Calu3 (cell line): ENCODE measurements around the gene TSPAN12. TPM values are rescaled to one million over a fixed set of nuclear protein-coding genes. Genes with fewer than 3 reads are reported as not detected.

Experiments
- BruUV-seq: library from RNA; stranded (reverse); fragments of 400-500 nt; replicated peaks from 2 replicates; lab custom pipeline; 2021; lab: Mats Ljungman, UMichigan
- CTCF ChIA-PET: fragments of 300-600 bp; sonication (Branson Sonifier 250); formaldehyde crosslinking; loops from one replicate; lab custom pipeline; 2022; ENCODE audit warnings: antibody characterized with exemption; lab: Charles Lee
- DNase-seq: peaks from one replicate; pipeline ENCODE4 v3.0.0; 2022
- H3K27ac Mint-ChIP-seq: one replicate; pipeline ENCODE4 v1.8.0; 2022; ENCODE audit warnings: mixed read lengths; ENCODE audit not compliant: unreplicated experiment
- H3K27me3 Mint-ChIP-seq: one replicate; pipeline ENCODE4 v1.8.0; 2022; ENCODE audit warnings: mixed read lengths; ENCODE audit not compliant: unreplicated experiment
- H3K36me3 Mint-ChIP-seq: one replicate; pipeline ENCODE4 v1.8.0; 2022; ENCODE audit warnings: mild to moderate bottlenecking, moderate library complexity, mixed read lengths; ENCODE audit not compliant: insufficient read depth, unreplicated experiment
- H3K4me1 Mint-ChIP-seq: one replicate; pipeline ENCODE4 v1.8.0; 2022; ENCODE audit warnings: mild to moderate bottlenecking, low read depth, mixed read lengths; ENCODE audit not compliant: unreplicated experiment
- H3K4me3 Mint-ChIP-seq: one replicate; pipeline ENCODE4 v1.8.0; 2022; ENCODE audit warnings: mild to moderate bottlenecking, low read depth, moderate library complexity, mixed read lengths; ENCODE audit not compliant: unreplicated experiment
- H3K9me3 Mint-ChIP-seq: one replicate; pipeline ENCODE4 v1.8.0; 2022; ENCODE audit warnings: low read depth, mixed read lengths; ENCODE audit not compliant: unreplicated experiment
- intact Hi-C: fragments of 100-400 bp; cut with micrococcal nuclease; formaldehyde crosslinking; loops from one replicate; pipeline ENCODE4 v1.10.0; 2022; ENCODE audit not compliant: unreplicated experiment
- total RNA-seq: library from RNA; stranded (reverse); gene quantifications from 2 replicates; pipeline ENCODE4 v1.2.3, GENCODE V29; 2022
- TF ChIP-seq, protein P1 (sequence below): fragments of 200-600 bp; IDR thresholded peaks from one replicate; pipeline ENCODE4 v1.8.0; 2022; ENCODE audit warnings: antibody characterized with exemption; ENCODE audit not compliant: unreplicated experiment

Gene TSPAN12
- total RNA-seq, 1 experiment from 2014 or later: 14.6 TPM

DNA sequence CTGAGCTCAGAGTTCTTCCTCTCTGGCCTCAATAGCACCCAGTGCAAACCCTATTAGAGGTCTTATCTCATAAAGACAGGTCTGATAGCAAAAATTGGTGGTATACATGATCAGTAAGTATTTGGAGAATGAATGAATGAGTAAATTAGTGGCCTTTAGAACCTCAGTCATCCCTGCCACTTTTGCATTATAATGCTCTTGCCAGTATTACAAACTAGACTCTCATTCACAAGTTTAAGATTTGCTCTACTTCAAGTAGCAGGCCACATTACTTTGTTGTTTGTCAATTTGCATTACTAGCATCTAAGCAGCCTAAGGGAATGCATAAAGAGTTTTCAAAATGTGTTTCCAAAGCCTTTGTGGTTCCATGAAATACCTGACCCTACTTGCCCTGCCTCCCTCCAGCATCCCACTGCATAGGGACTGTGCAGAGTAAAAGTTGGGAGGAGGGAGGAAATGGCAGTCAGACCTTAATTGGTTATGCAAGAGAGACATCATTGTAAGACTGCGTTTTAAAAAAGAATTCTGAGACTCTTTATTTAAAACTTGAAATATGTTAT lies 21.3 kb downstream of the TSPAN12 start:
- H3K4me3 Mint-ChIP-seq: no peak overlapping the region
- H3K27ac Mint-ChIP-seq: no peak overlapping the region
- CTCF ChIA-PET: no interaction called here
- no TSS peak for BruUV-seq
- intact Hi-C loops: no loop called here
- no peaks in the 10 kb centered on the region for H3K27me3 Mint-ChIP-seq
- no peak for DNase-seq
- TF ChIP-seq, protein P1, sequence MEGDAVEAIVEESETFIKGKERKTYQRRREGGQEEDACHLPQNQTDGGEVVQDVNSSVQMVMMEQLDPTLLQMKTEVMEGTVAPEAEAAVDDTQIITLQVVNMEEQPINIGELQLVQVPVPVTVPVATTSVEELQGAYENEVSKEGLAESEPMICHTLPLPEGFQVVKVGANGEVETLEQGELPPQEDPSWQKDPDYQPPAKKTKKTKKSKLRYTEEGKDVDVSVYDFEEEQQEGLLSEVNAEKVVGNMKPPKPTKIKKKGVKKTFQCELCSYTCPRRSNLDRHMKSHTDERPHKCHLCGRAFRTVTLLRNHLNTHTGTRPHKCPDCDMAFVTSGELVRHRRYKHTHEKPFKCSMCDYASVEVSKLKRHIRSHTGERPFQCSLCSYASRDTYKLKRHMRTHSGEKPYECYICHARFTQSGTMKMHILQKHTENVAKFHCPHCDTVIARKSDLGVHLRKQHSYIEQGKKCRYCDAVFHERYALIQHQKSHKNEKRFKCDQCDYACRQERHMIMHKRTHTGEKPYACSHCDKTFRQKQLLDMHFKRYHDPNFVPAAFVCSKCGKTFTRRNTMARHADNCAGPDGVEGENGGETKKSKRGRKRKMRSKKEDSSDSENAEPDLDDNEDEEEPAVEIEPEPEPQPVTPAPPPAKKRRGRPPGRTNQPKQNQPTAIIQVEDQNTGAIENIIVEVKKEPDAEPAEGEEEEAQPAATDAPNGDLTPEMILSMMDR: no peak
- no peaks in the 10 kb centered on the region for H3K36me3 Mint-ChIP-seq
- H3K9me3 Mint-ChIP-seq: no peaks in the 10 kb centered on the region
- peaks cover 38% of the 10 kb centered on the region for H3K4me1 Mint-ChIP-seq

GRCh38 chr7:120834726-120835125 lies 23.2 kb downstream of the TSPAN12 start:
- CTCF ChIA-PET: no interaction called here
- TF ChIP-seq, protein P1: no peak
- intact Hi-C loops: no loop called here
- H3K4me1 Mint-ChIP-seq: peaks cover 19% of the 10 kb centered on the region
- BruUV-seq: no TSS peak
- H3K27me3 Mint-ChIP-seq: no peaks in the 10 kb centered on the region
- H3K27ac Mint-ChIP-seq: no peak overlapping the region
- H3K36me3 Mint-ChIP-seq: no peaks in the 10 kb centered on the region
- no peak overlapping the region for H3K4me3 Mint-ChIP-seq
- H3K9me3 Mint-ChIP-seq: no peaks in the 10 kb centered on the region
- no peak for DNase-seq

- Mint-ChIP-seq H3K27ac (no peak overlapping the region), H3K9me3 (no peaks in the 10 kb centered on the region), H3K36me3 (no peaks in the 10 kb centered on the region), H3K4me1 (peaks cover 8% of the 10 kb centered on the region), H3K4me3 (no peak overlapping the region), H3K27me3 (no peaks in the 10 kb centered on the region)
- intact Hi-C loops: no loop called here
- CTCF ChIA-PET: interaction anchor here (0.7 kb wide), 1 partner anchor 1869 kb away, joined by 3 read pairs; the partner anchor contains the start of gene RNF148
- BruUV-seq: no TSS peak
- no peak for DNase-seq
- TF ChIP-seq, protein P1: no peak
These were observed 24.4 kb downstream of the TSPAN12 start for GRCh38 chr7:120833546-120833945.

GRCh38 chr7:120832803-120833202 lies 25.1 kb downstream of the TSPAN12 start:
- intact Hi-C loops: no loop called here
- Mint-ChIP-seq H3K9me3 (no peaks in the 10 kb centered on the region), H3K4me1 (peaks cover 8% of the 10 kb centered on the region)

More at GRCh38 chr7:120832803-120833202, 25.1 kb downstream of the TSPAN12 start:
- CTCF ChIA-PET: interaction anchor here (0.7 kb wide), 1 partner anchor 1870 kb away, joined by 3 read pairs; the partner anchor contains the start of gene RNF148
- no peak overlapping the region for H3K4me3 Mint-ChIP-seq
- no peaks in the 10 kb centered on the region for H3K36me3 Mint-ChIP-seq
- H3K27ac Mint-ChIP-seq: no peak overlapping the region
- no peak for DNase-seq
- TF ChIP-seq, protein P1: no peak
- no TSS peak for BruUV-seq
- H3K27me3 Mint-ChIP-seq: no peaks in the 10 kb centered on the region
